ENCODE results near the gene ARHGAP5.

The ARHGAP5 gene, protein sequence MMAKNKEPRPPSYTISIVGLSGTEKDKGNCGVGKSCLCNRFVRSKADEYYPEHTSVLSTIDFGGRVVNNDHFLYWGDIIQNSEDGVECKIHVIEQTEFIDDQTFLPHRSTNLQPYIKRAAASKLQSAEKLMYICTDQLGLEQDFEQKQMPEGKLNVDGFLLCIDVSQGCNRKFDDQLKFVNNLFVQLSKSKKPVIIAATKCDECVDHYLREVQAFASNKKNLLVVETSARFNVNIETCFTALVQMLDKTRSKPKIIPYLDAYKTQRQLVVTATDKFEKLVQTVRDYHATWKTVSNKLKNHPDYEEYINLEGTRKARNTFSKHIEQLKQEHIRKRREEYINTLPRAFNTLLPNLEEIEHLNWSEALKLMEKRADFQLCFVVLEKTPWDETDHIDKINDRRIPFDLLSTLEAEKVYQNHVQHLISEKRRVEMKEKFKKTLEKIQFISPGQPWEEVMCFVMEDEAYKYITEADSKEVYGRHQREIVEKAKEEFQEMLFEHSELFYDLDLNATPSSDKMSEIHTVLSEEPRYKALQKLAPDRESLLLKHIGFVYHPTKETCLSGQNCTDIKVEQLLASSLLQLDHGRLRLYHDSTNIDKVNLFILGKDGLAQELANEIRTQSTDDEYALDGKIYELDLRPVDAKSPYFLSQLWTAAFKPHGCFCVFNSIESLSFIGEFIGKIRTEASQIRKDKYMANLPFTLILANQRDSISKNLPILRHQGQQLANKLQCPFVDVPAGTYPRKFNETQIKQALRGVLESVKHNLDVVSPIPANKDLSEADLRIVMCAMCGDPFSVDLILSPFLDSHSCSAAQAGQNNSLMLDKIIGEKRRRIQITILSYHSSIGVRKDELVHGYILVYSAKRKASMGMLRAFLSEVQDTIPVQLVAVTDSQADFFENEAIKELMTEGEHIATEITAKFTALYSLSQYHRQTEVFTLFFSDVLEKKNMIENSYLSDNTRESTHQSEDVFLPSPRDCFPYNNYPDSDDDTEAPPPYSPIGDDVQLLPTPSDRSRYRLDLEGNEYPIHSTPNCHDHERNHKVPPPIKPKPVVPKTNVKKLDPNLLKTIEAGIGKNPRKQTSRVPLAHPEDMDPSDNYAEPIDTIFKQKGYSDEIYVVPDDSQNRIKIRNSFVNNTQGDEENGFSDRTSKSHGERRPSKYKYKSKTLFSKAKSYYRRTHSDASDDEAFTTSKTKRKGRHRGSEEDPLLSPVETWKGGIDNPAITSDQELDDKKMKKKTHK (N-terminal part only)

DNA sequence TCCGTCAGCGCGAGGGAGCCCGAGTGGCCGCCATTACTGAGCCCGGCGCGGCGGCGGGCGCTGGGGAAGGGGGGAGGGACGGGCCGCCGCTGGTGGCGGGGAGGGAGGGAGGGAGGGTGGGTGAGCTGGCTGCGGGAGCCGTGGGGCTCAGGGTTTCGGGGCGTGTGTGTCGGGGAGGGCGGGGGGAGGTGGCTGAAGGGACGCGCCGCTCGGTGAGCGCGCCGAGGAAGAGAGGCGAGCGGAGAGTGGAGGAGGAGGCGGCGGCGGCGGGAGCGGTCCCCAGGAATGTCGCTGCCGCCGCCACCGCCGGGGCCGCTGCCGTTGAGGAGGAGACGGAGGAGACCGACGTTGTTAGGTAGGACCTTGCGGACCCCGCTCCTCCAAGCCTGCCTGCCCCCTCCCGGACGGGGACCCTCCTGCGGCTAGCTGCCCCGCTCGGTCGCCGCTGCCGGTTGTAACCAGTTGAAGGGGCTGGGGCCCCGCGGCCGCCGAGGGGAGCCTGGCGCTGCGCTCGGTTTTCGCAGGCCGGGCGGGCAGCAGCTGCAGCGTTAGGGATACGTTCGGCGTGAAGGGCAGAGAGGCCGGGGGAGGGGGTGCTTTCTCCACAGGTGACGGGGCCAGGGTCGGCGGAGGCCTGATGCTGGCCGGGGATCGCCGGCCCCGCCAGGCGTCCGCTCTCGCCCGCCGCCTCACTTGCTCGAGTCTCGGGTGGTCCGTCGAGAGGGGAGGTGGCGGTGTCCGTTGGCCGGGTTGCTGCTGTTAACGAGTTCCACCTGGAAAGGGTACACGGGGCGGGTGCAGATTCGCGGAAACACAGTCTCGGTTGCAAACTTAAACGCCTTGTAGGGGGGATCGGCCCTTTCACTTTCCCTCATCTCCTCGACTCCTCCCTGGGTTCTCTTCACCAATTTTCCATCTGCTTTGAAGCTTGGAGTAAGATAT lies at the start of gene ARHGAP5:
Gene ARHGAP5, plus strand, starts transcription at position 224 of the 942 bp plus-strand sequence. CDS start 13,366 bp downstream, outside the sequence.
- peak; percentile 43 for ATAC-seq
- no peak for TF ChIP-seq GLIS3 (CRISPR knock-in tag; IDR thresholded peaks at IDR 0.05)

DNA sequence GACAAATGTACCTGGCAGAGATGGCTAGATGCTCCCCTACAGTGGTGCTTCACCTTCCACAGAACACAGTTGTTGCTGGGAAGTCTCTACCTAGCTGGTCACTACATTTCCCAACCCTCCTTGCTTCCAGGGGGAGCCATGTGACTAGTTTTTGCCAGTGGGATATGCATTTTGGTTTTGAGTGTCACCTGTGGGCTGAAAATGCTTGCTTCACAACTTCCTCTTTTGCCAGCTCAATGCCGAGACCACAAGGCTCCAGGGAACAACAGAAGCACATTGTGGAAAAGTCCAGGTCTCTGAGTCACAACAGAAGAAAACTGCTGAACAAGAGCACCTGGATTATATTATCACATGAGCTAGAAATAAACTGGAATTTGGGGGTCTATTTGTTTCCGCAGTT lies 48.5 kb upstream of the ARHGAP5 start:
- no peak for ATAC-seq
- TF ChIP-seq, protein P1, sequence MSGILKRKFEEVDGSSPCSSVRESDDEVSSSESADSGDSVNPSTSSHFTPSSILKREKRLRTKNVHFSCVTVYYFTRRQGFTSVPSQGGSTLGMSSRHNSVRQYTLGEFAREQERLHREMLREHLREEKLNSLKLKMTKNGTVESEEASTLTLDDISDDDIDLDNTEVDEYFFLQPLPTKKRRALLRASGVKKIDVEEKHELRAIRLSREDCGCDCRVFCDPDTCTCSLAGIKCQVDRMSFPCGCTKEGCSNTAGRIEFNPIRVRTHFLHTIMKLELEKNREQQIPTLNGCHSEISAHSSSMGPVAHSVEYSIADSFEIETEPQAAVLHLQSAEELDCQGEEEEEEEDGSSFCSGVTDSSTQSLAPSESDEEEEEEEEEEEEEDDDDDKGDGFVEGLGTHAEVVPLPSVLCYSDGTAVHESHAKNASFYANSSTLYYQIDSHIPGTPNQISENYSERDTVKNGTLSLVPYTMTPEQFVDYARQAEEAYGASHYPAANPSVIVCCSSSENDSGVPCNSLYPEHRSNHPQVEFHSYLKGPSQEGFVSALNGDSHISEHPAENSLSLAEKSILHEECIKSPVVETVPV (CRISPR knock-in tag; IDR thresholded peaks at IDR 0.05): no peak
- TF ChIP-seq, protein P2, sequence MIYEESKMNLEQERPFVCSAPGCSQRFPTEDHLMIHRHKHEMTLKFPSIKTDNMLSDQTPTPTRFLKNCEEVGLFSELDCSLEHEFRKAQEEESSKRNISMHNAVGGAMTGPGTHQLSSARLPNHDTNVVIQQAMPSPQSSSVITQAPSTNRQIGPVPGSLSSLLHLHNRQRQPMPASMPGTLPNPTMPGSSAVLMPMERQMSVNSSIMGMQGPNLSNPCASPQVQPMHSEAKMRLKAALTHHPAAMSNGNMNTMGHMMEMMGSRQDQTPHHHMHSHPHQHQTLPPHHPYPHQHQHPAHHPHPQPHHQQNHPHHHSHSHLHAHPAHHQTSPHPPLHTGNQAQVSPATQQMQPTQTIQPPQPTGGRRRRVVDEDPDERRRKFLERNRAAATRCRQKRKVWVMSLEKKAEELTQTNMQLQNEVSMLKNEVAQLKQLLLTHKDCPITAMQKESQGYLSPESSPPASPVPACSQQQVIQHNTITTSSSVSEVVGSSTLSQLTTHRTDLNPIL (CRISPR knock-in tag; IDR thresholded peaks at IDR 0.05; ENCODE audit: low read depth): no peak
- TF ChIP-seq PPARA (CRISPR knock-in tag; IDR thresholded peaks at IDR 0.05; ENCODE audit: borderline replicate concordance): no peak

DNA sequence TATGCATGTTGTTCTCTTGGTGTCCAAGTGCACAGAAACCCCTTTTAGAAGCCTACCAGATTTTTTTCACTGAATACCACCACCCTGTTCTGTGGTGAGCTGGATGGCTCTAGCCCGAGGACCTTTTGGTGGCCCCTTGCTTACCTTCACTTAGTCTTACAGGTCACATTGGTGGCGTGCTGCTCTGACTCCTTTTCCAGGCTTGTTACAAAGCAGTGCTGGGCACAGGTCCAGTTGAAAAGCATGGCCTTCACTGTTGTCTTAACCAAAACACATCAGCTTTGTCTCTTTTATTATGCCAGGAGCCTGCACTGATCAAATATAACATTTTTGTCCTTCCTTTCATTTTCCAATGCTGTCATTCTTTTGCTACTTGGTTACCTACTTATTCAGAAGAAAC lies 43.6 kb upstream of the ARHGAP5 start:
- ATAC-seq: no peak
- TF ChIP-seq RARB (CRISPR knock-in tag; IDR thresholded peaks at IDR 0.05) (no peak), SNAI2 (CRISPR knock-in tag; IDR thresholded peaks at IDR 0.05) (no peak), ESRRG (CRISPR knock-in tag; IDR thresholded peaks at IDR 0.05) (no peak), ZNF565 (CRISPR knock-in tag; conservative IDR thresholded peaks at IDR 0.05; ENCODE audit: low read depth) (no peak), ZFP30 (CRISPR knock-in tag; IDR thresholded peaks at IDR 0.05) (no peak), OSR1 (CRISPR knock-in tag; IDR thresholded peaks at IDR 0.05) (no peak), ZFP3 (CRISPR knock-in tag; IDR thresholded peaks at IDR 0.05) (no peak), ZNF8 (CRISPR knock-in tag; IDR thresholded peaks at IDR 0.05) (no peak), CSDC2 (CRISPR knock-in tag; IDR thresholded peaks at IDR 0.05) (no peak), ZC3H10 (CRISPR knock-in tag; IDR thresholded peaks at IDR 0.05) (no peak), ISL1 (CRISPR knock-in tag; IDR thresholded peaks at IDR 0.05) (no peak), ZNF70 (CRISPR knock-in tag; IDR thresholded peaks at IDR 0.05) (no peak), ARNTL (CRISPR knock-in tag; IDR thresholded peaks at IDR 0.05; ENCODE audit: borderline replicate concordance, low read depth) (no peak)
- TF ChIP-seq, protein P2 (CRISPR knock-in tag; IDR thresholded peaks at IDR 0.05; ENCODE audit: low read depth): no peak
- TF ChIP-seq, protein P3, sequence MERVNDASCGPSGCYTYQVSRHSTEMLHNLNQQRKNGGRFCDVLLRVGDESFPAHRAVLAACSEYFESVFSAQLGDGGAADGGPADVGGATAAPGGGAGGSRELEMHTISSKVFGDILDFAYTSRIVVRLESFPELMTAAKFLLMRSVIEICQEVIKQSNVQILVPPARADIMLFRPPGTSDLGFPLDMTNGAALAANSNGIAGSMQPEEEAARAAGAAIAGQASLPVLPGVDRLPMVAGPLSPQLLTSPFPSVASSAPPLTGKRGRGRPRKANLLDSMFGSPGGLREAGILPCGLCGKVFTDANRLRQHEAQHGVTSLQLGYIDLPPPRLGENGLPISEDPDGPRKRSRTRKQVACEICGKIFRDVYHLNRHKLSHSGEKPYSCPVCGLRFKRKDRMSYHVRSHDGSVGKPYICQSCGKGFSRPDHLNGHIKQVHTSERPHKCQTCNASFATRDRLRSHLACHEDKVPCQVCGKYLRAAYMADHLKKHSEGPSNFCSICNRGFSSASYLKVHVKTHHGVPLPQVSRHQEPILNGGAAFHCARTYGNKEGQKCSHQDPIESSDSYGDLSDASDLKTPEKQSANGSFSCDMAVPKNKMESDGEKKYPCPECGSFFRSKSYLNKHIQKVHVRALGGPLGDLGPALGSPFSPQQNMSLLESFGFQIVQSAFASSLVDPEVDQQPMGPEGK (CRISPR knock-in tag; IDR thresholded peaks at IDR 0.05; ENCODE audit: borderline replicate concordance): no peak
- TF ChIP-seq, protein P4, sequence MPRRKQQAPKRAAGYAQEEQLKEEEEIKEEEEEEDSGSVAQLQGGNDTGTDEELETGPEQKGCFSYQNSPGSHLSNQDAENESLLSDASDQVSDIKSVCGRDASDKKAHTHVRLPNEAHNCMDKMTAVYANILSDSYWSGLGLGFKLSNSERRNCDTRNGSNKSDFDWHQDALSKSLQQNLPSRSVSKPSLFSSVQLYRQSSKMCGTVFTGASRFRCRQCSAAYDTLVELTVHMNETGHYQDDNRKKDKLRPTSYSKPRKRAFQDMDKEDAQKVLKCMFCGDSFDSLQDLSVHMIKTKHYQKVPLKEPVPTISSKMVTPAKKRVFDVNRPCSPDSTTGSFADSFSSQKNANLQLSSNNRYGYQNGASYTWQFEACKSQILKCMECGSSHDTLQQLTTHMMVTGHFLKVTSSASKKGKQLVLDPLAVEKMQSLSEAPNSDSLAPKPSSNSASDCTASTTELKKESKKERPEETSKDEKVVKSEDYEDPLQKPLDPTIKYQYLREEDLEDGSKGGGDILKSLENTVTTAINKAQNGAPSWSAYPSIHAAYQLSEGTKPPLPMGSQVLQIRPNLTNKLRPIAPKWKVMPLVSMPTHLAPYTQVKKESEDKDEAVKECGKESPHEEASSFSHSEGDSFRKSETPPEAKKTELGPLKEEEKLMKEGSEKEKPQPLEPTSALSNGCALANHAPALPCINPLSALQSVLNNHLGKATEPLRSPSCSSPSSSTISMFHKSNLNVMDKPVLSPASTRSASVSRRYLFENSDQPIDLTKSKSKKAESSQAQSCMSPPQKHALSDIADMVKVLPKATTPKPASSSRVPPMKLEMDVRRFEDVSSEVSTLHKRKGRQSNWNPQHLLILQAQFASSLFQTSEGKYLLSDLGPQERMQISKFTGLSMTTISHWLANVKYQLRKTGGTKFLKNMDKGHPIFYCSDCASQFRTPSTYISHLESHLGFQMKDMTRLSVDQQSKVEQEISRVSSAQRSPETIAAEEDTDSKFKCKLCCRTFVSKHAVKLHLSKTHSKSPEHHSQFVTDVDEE (CRISPR knock-in tag; IDR thresholded peaks at IDR 0.05): no peak

Data from SK-N-SH treated with all-trans-retinoic acid at 6 μM for 48 hours (cell line).